Superior temporal gyrus (tissue), 1 donor: ENCODE measurements around the gene RDH16.

ENCODE experiments used
- DNase-seq: peaks from one replicate; pipeline ENCODE4 v3.0.0-alpha.2; 2016; ENCODE audit errors: extremely low spot score

RDH16 gene

GRCh38 chr12:56957229-56958052, at the start of gene RDH16:
Gene RDH16 (minus strand): TSS chr12:56957608. CDS start chr12:56957462, 146 bp downstream.
- no peak for DNase-seq

GRCh38 chr12:57006809-57007475, 49.5 kb upstream of the RDH16 start:
- no peak for DNase-seq

- no peak for DNase-seq
Measured at GRCh38 chr12:57005980-57006808, 48.8 kb upstream of the RDH16 start, which contains the start of gene ZBTB39. Gene ZBTB39 (minus strand): TSS chr12:57006546. CDS start chr12:57004917, 1,629 bp downstream.

- DNase-seq: no peak
Measured at GRCh38 chr12:57004651-57005050, 47.2 kb upstream of the RDH16 start.

GRCh38 chr12:57003395-57003794, 46.0 kb upstream of the RDH16 start:
- DNase-seq: no peak

- no peak for DNase-seq
Measured at GRCh38 chr12:57001448-57001906, 44.1 kb upstream of the RDH16 start.

- DNase-seq: no peak
Measured at GRCh38 chr12:57000393-57000792, 43.0 kb upstream of the RDH16 start.

- no peak for DNase-seq
Measured at GRCh38 chr12:56999456-56999855, 42.0 kb upstream of the RDH16 start.

- DNase-seq: no peak
Measured at GRCh38 chr12:56998981-56999380, 41.6 kb upstream of the RDH16 start.

- DNase-seq: no peak
Measured at GRCh38 chr12:56998316-56998715, 40.9 kb upstream of the RDH16 start.

- no peak for DNase-seq
Measured at GRCh38 chr12:56996793-56997545, 39.6 kb upstream of the RDH16 start.

- DNase-seq: no peak
Measured at GRCh38 chr12:56995930-56996496, 38.6 kb upstream of the RDH16 start.

- DNase-seq: no peak
Measured at GRCh38 chr12:56995201-56995929, 38.0 kb upstream of the RDH16 start.

- DNase-seq: no peak
Measured at GRCh38 chr12:56994231-56994746, 36.9 kb upstream of the RDH16 start.

GRCh38 chr12:56993346-56993745, 35.9 kb upstream of the RDH16 start:
- no peak for DNase-seq

GRCh38 chr12:56991319-56992246, 34.2 kb upstream of the RDH16 start:
- DNase-seq: no peak

- no peak for DNase-seq
Measured at GRCh38 chr12:56990648-56991318, 33.4 kb upstream of the RDH16 start.

- DNase-seq: no peak
Measured at GRCh38 chr12:56989861-56990610, 32.6 kb upstream of the RDH16 start.
